ENCODE results near the gene POTEM.
"Not testable (repeated sequence)": the region's sequence is repeated elsewhere in the genome, so short reads cannot be mapped to it uniquely, and the experiment has no call there.

DNA sequence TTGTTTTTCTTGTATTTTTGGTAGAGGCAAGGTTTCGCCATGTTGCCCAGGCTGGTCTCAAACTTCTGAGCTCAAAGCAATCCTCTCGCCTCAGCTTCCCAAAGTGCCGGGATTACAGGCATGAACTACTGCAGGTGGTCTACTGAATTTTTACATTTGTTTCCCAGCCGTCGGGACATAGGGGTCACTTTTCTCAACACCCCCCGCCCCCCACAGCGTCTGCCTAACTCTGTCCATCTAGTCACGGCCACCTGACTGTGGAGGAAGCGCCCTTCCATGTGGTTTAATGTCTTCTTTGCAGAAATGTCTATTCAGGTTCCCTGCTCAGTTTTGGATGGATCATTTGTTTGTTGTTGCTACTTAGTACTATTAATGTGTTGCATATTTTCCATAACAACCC, 14.1 kb upstream of the POTEM start:
- TF ChIP-seq, protein P1, sequence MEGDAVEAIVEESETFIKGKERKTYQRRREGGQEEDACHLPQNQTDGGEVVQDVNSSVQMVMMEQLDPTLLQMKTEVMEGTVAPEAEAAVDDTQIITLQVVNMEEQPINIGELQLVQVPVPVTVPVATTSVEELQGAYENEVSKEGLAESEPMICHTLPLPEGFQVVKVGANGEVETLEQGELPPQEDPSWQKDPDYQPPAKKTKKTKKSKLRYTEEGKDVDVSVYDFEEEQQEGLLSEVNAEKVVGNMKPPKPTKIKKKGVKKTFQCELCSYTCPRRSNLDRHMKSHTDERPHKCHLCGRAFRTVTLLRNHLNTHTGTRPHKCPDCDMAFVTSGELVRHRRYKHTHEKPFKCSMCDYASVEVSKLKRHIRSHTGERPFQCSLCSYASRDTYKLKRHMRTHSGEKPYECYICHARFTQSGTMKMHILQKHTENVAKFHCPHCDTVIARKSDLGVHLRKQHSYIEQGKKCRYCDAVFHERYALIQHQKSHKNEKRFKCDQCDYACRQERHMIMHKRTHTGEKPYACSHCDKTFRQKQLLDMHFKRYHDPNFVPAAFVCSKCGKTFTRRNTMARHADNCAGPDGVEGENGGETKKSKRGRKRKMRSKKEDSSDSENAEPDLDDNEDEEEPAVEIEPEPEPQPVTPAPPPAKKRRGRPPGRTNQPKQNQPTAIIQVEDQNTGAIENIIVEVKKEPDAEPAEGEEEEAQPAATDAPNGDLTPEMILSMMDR (IDR thresholded peaks at IDR 0.05): not testable (repeated sequence)
- not testable (repeated sequence) for TF ChIP-seq POLR2AphosphoS5 (IDR thresholded peaks at IDR 0.05); EP300 (IDR thresholded peaks at IDR 0.05); POLR2A (IDR thresholded peaks at IDR 0.05; ENCODE audit: low read depth)

All from esophagus muscularis mucosa (tissue), 4 donors.